DOHH2 (cell line): Measurements from ENCODE around the gene IDH3B.

ENCODE experiments used
- CTCF ChIP-seq: fragments of 200-600 bp; sonication (generic); IDR thresholded peaks from one replicate; pipeline ENCODE4 v1.5.1; 2014; ENCODE audit warnings: antibody characterized with exemption, mild to moderate bottlenecking, low read depth, low read length; ENCODE audit not compliant: poor library complexity, severe bottlenecking
- EZH2phosphoT487 ChIP-seq: fragments of 200-600 bp; sonication (generic); IDR thresholded peaks from 2 replicates; pipeline ENCODE4 v1.6.1; 2017; ENCODE audit warnings: borderline replicate concordance, mild to moderate bottlenecking, antibody characterized with exemption, low read length, moderate library complexity, mixed read lengths

- TF ChIP-seq CTCF (no peak), EZH2phosphoT487 (no peak)
Observed at GRCh38 chr20:2637246-2637645, 26.8 kb downstream of the IDH3B start.
